ENCODE measurements around the gene GLT6D1. TPM values are rescaled to one million over a fixed set of nuclear protein-coding genes. Genes with fewer than 3 reads are reported as not detected.
A peak's percentile ranks its signal among the peaks of the same experiment; 100 is the strongest.

The GLT6D1 gene
- polyA plus RNA-seq, 3 donors from 2014 or later, result not detected

DNA sequence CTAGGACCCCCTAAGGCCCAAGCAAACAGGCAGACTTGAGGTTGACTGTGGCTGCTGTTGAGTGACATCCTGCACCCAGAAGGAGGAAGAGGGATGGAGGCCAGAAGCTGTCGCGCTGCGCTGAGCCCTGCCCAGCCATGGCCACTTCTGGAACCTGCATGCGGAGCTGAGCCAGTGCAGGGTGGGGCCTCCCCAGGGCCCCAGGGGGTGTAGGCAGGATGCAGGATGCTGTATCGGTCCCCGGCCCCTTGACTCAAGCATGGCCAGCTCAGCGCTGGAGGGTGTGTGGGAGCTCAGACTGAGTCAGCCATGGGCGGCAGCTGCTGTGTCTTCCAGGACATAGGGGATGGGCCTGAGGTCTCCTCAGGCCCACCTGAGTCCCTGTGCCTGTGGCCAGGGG lies 26.9 kb downstream of the GLT6D1 start:
- H3K4me3 Mint-ChIP-seq, result no peak overlapping the region
- peaks cover 0 to 2% (median 0%) of the 10 kb centered on the region in 3 donors for H3K27me3 Mint-ChIP-seq (ENCODE audit: low read depth in 3 of 3)
- no peak overlapping the region for H3K27ac Mint-ChIP-seq
- no peaks in the 10 kb centered on the region for H3K9me3 Mint-ChIP-seq
- DNase-seq, result no peak
- H3K36me3 Mint-ChIP-seq, result no peaks in the 10 kb centered on the region
- H3K4me1 Mint-ChIP-seq, result no peaks in the 10 kb centered on the region

DNA sequence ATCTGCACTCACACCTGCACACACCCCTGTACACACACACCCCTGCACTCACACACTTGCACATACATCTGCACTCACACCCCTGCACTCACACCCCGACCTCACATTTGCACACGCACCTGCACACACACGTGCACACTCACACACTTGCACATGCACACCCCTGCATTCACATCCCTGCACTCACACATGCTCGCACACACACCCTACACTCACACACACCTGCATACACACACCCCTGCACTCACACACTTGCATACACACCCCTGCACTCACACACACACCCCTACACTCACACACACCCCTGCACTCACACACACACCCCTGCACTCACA lies 27.5 kb downstream of the GLT6D1 start:
- Mint-ChIP-seq H3K27ac (no peak overlapping the region), H3K4me3 (no peak overlapping the region), H3K4me1 (no peaks in the 10 kb centered on the region)

GRCh38 chr9:135611142-135611874 lies 28.0 kb downstream of the GLT6D1 start:
- no peaks in the 10 kb centered on the region for H3K9me3 Mint-ChIP-seq
- DNase-seq, result no peak
- H3K27me3 Mint-ChIP-seq (ENCODE audit: low read depth in 3 of 3), result peaks cover 0 to 2% (median 0%) of the 10 kb centered on the region in 3 donors
- no peak overlapping the region for H3K27ac Mint-ChIP-seq
- no peaks in the 10 kb centered on the region for H3K4me1 Mint-ChIP-seq
- no peaks in the 10 kb centered on the region for H3K36me3 Mint-ChIP-seq
- H3K4me3 Mint-ChIP-seq, result no peak overlapping the region

More for the DNA sequence above, 27.5 kb downstream of the GLT6D1 start:
- Mint-ChIP-seq H3K27me3 (ENCODE audit: low read depth in 3 of 3) (peaks cover 0 to 2% (median 0%) of the 10 kb centered on the region in 3 donors), H3K36me3 (no peaks in the 10 kb centered on the region), H3K9me3 (no peaks in the 10 kb centered on the region)
- DNase-seq, result no peak

DNA sequence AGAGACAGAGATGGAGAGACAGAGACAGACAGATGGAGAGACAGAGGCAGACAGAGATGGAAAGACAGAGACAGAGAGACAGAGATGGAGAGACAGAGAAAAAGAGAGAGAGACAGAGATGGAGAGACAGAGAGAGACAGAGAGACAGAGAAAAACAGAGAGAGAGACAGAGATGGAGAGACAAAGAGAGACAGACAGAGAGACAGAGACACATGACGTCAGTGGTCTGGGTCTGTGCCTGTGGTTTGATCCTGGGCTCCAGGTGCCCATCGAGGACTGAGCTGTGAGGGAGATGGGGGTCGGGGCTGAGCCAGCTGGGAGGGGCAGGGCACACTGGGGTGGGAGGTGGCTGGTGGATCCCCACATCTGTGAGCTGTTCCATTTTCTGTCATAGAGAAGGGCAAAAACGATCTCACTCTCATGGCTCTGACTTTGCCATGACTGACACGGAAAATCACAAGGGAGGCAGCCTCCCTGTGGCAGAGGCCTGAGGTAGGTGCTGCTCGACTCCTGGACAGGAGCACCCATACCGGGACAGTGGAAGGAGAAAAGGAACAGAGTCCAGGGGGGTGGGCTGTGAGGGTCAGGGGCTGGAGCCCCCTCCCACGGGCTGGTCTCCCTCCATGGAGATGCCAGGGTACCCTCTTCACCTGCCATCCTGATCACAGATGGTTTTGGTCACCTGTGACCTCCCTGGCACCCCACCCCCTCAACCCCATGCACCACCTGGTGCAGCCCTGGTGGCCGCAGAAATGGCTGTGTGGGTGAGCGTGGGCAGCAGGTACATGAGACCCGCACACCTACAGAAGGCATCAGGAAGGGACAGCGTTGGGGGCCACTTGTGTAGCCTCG lies 28.8 kb downstream of the GLT6D1 start:
- DNase-seq, result no peak

DNA sequence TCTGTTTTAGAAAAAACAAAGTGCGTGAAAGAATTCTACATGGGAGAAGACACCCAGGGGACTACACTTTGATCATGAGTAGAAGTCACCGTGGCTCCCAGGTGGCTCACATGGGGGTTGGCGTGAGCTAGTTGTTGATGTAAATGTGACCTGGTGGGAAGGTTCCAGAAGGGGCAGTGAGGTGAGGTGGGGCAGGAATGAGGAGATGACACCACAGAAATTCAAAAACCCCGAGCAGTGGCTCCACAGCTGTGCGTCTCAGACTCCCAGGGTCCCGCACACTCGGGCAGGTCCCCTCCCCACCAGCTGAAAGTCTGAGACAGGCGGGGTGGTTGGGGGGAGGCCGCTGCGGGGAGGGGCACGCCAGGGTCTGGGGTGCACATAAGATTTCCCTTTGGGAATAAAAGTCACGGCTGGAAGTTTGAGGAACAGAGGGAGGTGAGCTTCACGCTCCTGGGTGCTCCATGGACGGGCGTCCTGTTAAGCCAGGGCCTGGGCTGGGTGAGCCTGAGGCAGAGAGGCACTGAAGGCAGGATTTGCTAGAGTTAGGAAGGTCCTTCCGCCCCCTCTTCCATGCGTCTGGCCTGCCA lies 29.9 kb downstream of the GLT6D1 start:
- Mint-ChIP-seq H3K4me1 (no peaks in the 10 kb centered on the region), H3K27me3 (ENCODE audit: low read depth in 3 of 3) (peaks cover 0 to 4% (median 0%) of the 10 kb centered on the region in 3 donors), H3K4me3 (no peak overlapping the region), H3K27ac (no peak overlapping the region), H3K9me3 (no peaks in the 10 kb centered on the region), H3K36me3 (no peaks in the 10 kb centered on the region)
- no peak for DNase-seq

More for the DNA sequence above, 28.8 kb downstream of the GLT6D1 start:
- Mint-ChIP-seq H3K4me3 (no peak overlapping the region), H3K36me3 (no peaks in the 10 kb centered on the region), H3K9me3 (no peaks in the 10 kb centered on the region), H3K4me1 (no peaks in the 10 kb centered on the region), H3K27ac (no peak overlapping the region), H3K27me3 (ENCODE audit: low read depth in 3 of 3) (peaks cover 0 to 2% (median 0%) of the 10 kb centered on the region in 3 donors)

DNA sequence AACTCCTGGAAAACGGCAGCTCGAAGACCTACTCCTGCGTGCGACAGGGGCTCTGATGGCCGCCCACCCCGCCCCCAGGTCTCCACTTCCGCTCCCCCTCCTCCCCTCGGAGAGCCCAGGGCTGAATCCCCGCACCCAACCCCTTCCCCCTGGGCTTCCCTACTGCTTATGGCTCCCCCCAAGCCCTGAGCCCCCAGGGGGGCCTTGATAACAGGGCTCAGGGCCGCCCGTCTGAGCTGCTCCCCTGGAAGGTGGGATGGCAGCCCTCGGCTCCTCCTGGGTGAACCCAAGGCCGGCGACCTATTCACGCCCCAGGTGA lies 30.4 kb downstream of the GLT6D1 start:
- no peak for DNase-seq
- Mint-ChIP-seq H3K36me3 (no peaks in the 10 kb centered on the region), H3K27ac (no peak overlapping the region), H3K4me3 (no peak overlapping the region), H3K27me3 (ENCODE audit: low read depth in 3 of 3) (peaks cover 0 to 4% (median 0%) of the 10 kb centered on the region in 3 donors), H3K4me1 (no peaks in the 10 kb centered on the region), H3K9me3 (no peaks in the 10 kb centered on the region)

DNA sequence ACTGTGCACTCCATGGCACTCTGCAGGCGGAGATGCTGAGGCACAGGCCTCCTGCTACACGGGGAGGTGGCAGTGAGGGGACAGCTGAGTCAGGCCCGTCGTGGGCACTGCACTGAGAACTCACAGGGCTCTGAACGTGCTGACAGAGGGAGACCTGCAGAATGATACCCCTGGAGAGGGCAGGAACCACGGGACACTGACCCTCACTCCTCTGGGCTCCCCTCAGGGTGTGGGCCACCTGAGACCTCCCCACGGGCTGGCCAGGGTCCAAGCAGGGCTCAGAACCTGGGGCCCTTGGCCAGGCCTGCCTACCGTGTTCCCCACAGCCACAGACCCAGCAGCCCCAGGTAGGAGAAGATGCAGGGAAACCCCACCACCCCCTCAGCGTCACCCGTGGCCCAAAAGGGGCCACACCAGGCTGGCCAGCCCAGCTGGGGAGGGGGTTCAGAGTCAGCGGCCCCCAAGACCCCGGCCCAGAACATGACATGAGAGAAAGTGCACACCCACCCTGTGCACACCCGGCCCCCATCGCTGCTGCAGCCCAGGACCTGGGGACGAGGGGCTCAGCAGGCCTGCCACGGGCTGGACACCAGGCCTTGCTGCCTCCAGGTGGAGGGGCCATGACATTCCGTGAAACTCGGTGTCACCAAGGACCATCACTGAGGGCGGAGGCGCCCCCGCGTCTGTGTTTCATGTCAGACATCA lies 30.9 kb downstream of the GLT6D1 start:
- Mint-ChIP-seq H3K27me3 (ENCODE audit: low read depth in 3 of 3) (peaks cover 0 to 5% (median 0%) of the 10 kb centered on the region in 3 donors), H3K4me1 (no peaks in the 10 kb centered on the region), H3K9me3 (no peaks in the 10 kb centered on the region), H3K36me3 (no peaks in the 10 kb centered on the region), H3K4me3 (no peak overlapping the region), H3K27ac (no peak overlapping the region)
- no peak for DNase-seq

GRCh38 chr9:135607401-135608293 lies 31.7 kb downstream of the GLT6D1 start:
- Mint-ChIP-seq H3K36me3 (no peaks in the 10 kb centered on the region), H3K4me3 (no peak overlapping the region), H3K4me1 (no peaks in the 10 kb centered on the region), H3K27me3 (ENCODE audit: low read depth in 3 of 3) (peaks cover 0 to 9% (median 1%) of the 10 kb centered on the region in 3 donors), H3K9me3 (no peaks in the 10 kb centered on the region), H3K27ac (no peak overlapping the region)
- no peak for DNase-seq

DNA sequence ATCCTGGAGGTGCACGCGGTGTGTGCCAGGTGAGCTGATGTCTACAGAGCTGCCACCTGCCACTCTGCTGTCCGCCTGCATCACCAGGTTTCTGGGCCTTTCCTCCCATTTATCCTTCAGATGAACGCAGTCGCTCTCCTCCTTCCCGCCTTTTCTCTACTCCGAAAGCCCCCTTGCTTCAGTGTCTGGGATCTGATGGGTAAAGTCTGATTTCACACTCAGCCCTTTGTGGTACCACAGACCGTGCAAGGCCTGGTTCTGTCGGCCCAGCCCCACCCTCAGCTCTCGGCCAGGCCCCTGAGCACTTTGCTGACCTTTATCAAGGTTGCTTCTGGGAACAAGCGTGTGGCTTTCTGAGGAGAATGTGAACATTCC lies 32.5 kb downstream of the GLT6D1 start:
- H3K9me3 Mint-ChIP-seq, result no peaks in the 10 kb centered on the region
- H3K36me3 Mint-ChIP-seq, result no peaks in the 10 kb centered on the region
- no peaks in the 10 kb centered on the region for H3K4me1 Mint-ChIP-seq
- H3K27ac Mint-ChIP-seq, result no peak overlapping the region
- peaks cover 0 to 9% (median 3%) of the 10 kb centered on the region in 3 donors for H3K27me3 Mint-ChIP-seq (ENCODE audit: low read depth in 3 of 3)
- H3K4me3 Mint-ChIP-seq, result no peak overlapping the region
- no peak for DNase-seq

- H3K4me1 Mint-ChIP-seq, result no peaks in the 10 kb centered on the region
- no peaks in the 10 kb centered on the region for H3K36me3 Mint-ChIP-seq
- DNase-seq, result no peak
- H3K4me3 Mint-ChIP-seq, result no peak overlapping the region
- peaks cover 0 to 9% (median 3%) of the 10 kb centered on the region in 3 donors for H3K27me3 Mint-ChIP-seq (ENCODE audit: low read depth in 3 of 3)
- H3K9me3 Mint-ChIP-seq, result no peaks in the 10 kb centered on the region
- H3K27ac Mint-ChIP-seq, result no peak overlapping the region
Observed at GRCh38 chr9:135605238-135605781, 34.0 kb downstream of the GLT6D1 start.

DNA sequence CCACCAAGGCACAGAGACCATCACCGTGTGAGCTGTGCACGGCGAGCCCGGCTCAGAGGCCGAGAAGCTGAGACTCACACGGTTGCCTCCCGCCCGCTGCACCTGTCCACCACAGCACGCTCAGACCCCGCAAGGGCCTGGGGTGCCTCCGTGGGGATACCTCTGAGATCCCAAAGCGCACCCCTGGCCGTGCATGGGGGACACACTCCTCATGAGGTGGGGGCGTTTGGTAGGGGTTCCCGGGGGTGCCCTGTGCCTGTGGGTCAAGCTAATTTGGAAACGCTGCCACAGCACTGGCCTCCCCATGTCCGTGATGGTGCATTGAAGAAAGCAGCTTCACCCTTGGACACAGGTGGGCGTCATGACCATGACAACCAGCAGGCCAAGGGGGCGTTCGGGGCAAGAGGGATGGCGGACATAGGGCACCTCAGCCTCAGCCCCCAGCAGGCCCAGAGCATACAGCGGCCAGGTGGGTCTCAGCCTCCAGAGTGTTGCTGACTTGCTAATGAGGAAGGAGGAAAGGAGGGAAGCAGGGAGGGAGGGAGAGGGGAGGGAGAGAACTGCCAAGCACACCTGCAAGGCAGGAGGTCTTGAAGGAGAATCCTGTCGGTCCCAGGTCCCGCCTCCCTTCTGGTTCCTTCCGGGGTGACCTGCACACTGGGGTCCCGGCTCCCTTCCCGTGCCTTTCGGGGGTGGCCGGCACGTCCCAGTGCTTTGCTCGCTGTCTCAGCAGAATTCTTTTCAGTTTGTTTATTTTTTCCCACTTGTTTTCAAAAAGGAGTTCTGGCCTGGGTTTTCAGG lies 34.7 kb downstream of the GLT6D1 start:
- Mint-ChIP-seq H3K27me3 (ENCODE audit: low read depth in 3 of 3) (peaks cover 0 to 9% (median 3%) of the 10 kb centered on the region in 3 donors), H3K36me3 (no peaks in the 10 kb centered on the region), H3K4me1 (no peaks in the 10 kb centered on the region), H3K9me3 (no peaks in the 10 kb centered on the region), H3K27ac (no peak overlapping the region), H3K4me3 (no peak overlapping the region)
- no peak for DNase-seq

DNA sequence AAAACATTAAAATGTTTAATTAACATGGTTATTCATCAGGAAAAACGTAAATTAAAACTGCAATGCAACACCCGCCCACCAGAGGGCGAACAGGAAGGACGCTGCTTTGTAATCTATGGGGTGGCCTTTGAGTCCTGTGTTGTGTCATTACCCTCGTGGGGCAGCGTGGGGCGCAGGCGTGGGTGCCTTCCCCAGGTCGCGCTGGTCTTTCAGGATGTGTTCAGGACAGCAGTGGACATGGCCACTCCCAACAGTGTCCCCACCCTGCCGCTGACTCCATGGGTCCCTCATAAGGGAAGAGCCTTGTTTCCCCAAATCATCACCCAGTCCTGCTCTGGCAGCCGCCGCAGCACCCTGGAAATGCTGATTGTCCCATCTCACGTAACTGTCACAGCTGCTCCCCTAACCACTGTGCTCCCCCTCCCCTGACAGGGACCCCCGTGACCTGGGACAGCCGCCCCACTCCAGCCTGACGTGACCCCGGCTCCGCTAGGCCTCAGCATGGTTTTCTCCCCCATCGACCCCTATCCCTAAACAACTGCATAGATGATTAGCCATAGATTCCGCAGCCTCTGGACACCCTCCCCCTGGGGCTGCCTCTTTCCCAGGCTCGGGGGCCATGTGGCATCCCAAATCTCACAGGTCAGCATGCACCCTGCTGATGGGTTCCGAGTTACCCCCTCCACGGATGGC lies 36.4 kb downstream of the GLT6D1 start:
- DNase-seq, result peak; percentile 19 to 39 (median 28)
- H3K27ac Mint-ChIP-seq, result no peak overlapping the region
- no peaks in the 10 kb centered on the region for H3K4me1 Mint-ChIP-seq
- H3K27me3 Mint-ChIP-seq (ENCODE audit: low read depth in 3 of 3), result peaks cover 4 to 9% (median 5%) of the 10 kb centered on the region in 3 donors
- no peaks in the 10 kb centered on the region for H3K36me3 Mint-ChIP-seq
- H3K4me3 Mint-ChIP-seq, result no peak overlapping the region
- H3K9me3 Mint-ChIP-seq, result no peaks in the 10 kb centered on the region
